IMR-90 (cell line): Measurements from ENCODE around the gene SHOX. TPM values are rescaled to one million over a fixed set of nuclear protein-coding genes. Genes with fewer than 3 reads are reported as not detected.
"Not testable (repeated sequence)": the region's sequence is repeated elsewhere in the genome, so short reads cannot be mapped to it uniquely, and the experiment has no call there.

Source experiments
- ATAC-seq: fragments of 200-7000 bp; cut with Tn5 transposase; 2 replicates; pipeline ENCODE4 v1.9.1; 2020; ENCODE audit warnings: low read depth, mild to moderate bottlenecking, moderate library complexity
- BruUV-seq: library from RNA; stranded (reverse); fragments of 400-500 nt; replicated peaks from 2 replicates; lab custom pipeline; 2021; lab: Mats Ljungman, UMichigan
- CTCF ChIA-PET: fragments of 300-600 bp; formaldehyde crosslinking; extraction: SDS; loops from one replicate; lab custom pipeline; 2021; ENCODE audit warnings: antibody characterized with exemption; lab: Yijun Ruan, JAX
- POLR2A ChIA-PET: fragments of 300-600 bp; sonication (Branson Sonifier 250); formaldehyde crosslinking; loops from one replicate; lab custom pipeline; 2022; ENCODE audit warnings: antibody characterized with exemption; ENCODE audit not compliant: unreplicated experiment; lab: Charles Lee
- DNase-seq: peaks from one replicate; pipeline ENCODE4 v3.0.0; 2013
- H2AFZ ChIP-seq: replicated peaks from 2 replicates; pipeline ENCODE3; 2013; ENCODE audit warnings: low read length, mild to moderate bottlenecking; ENCODE audit not compliant: poor library complexity
- H2AK5ac ChIP-seq: 2 replicates; pipeline ENCODE4 v1.6.1; 2013; ENCODE audit warnings: low read depth, low read length, inconsistent platforms
- H2AK9ac ChIP-seq: replicated peaks from 2 replicates; pipeline ENCODE3; 2013; ENCODE audit warnings: mild to moderate bottlenecking, low read depth, low read length, moderate library complexity; ENCODE audit not compliant: poor library complexity
- H2BK120ac ChIP-seq: 2 replicates; pipeline ENCODE4 v1.6.1; 2013; ENCODE audit warnings: low read depth, low read length, inconsistent platforms
- H2BK15ac ChIP-seq: 3 replicates; pipeline ENCODE4 v1.6.1; 2013; ENCODE audit warnings: low read depth, low read length, inconsistent platforms
- H2BK20ac ChIP-seq: 2 replicates; pipeline ENCODE4 v1.6.1; 2013; ENCODE audit warnings: low read depth, mild to moderate bottlenecking, inconsistent platforms, low read length, moderate library complexity
- H2BK5ac ChIP-seq: 2 replicates; pipeline ENCODE4 v1.6.1; 2013; ENCODE audit warnings: mild to moderate bottlenecking, low read depth, low read length, inconsistent platforms; ENCODE audit not compliant: poor library complexity, severe bottlenecking
- H3K14ac ChIP-seq: replicated peaks from 2 replicates; pipeline ENCODE4 v1.6.1; 2013; ENCODE audit warnings: low read depth, low read length, inconsistent platforms
- H3K18ac ChIP-seq: 2 replicates; pipeline ENCODE4 v1.6.1; 2013; ENCODE audit warnings: low read depth, low read length, control low read depth
- H3K23ac ChIP-seq: 2 replicates; pipeline ENCODE4 v1.6.1; 2013; ENCODE audit warnings: low read depth, low read length, inconsistent platforms
- H3K27ac ChIP-seq: 2 replicates; pipeline ENCODE4 v1.5.1; 2013; ENCODE audit warnings: mild to moderate bottlenecking, control low read depth, low read length; ENCODE audit not compliant: insufficient read depth
- H3K27me3 ChIP-seq: 2 replicates; pipeline ENCODE4 v1.6.1; 2013; ENCODE audit warnings: low read length; ENCODE audit not compliant: control insufficient read depth, insufficient read depth
- H3K36me3 ChIP-seq: 2 replicates; pipeline ENCODE4 v1.6.1; 2013; ENCODE audit warnings: low read length, mixed read lengths; ENCODE audit not compliant: control insufficient read depth, insufficient read depth
- H3K4ac ChIP-seq: 2 replicates; pipeline ENCODE4 v1.6.1; 2013; ENCODE audit warnings: low read depth, low read length, inconsistent platforms
- H3K4me1 ChIP-seq: 2 replicates; pipeline ENCODE4 v1.6.1; 2013; ENCODE audit warnings: low read length, mixed read lengths; ENCODE audit not compliant: control insufficient read depth, insufficient read depth
- H3K4me2 ChIP-seq: 2 replicates; pipeline ENCODE4 v1.6.1; 2013; ENCODE audit warnings: low read depth, mild to moderate bottlenecking, control low read depth, low read length, moderate library complexity
- H3K4me3 ChIP-seq: 2 replicates; pipeline ENCODE4 v1.5.1; 2013; ENCODE audit warnings: low read depth, mild to moderate bottlenecking, control low read depth, low read length, moderate library complexity; ENCODE audit not compliant: insufficient read depth
- H3K56ac ChIP-seq: 2 replicates; pipeline ENCODE4 v1.6.1; 2013; ENCODE audit warnings: low read length, inconsistent platforms; ENCODE audit not compliant: insufficient read depth; ENCODE audit errors: extremely low read depth
- H3K79me1 ChIP-seq, 2 experiments: 2 replicates each; pipeline ENCODE4 v1.6.1; 2013; ENCODE audit warnings: low read length in 2 of 2, inconsistent platforms in 1 of 2, low read depth in 1 of 2
- H3K9ac ChIP-seq: 2 replicates; pipeline ENCODE4 v1.6.1; 2013; ENCODE audit warnings: low read depth, low read length, control low read depth
- H3K9me1 ChIP-seq: 2 replicates; pipeline ENCODE4 v1.6.1; 2013; ENCODE audit warnings: low read length, inconsistent platforms; ENCODE audit not compliant: insufficient read depth
- H3K9me3 ChIP-seq: 2 replicates; pipeline ENCODE4 v1.6.1; 2013; ENCODE audit warnings: low read length; ENCODE audit not compliant: control insufficient read depth, insufficient read depth
- H4K20me1 ChIP-seq: 2 replicates; pipeline ENCODE4 v1.6.1; 2013; ENCODE audit warnings: low read length, inconsistent platforms; ENCODE audit not compliant: insufficient read depth
- H4K5ac ChIP-seq: 2 replicates; pipeline ENCODE4 v1.6.1; 2013; ENCODE audit warnings: mild to moderate bottlenecking, low read depth, low read length, control low read depth
- H4K8ac ChIP-seq, 2 experiments: 2 replicates each; pipeline ENCODE4 v1.6.1; 2013; ENCODE audit warnings: low read depth in 2 of 2, low read length in 2 of 2, control low read depth in 1 of 2, inconsistent platforms in 1 of 2
- H4K91ac ChIP-seq: 2 replicates; pipeline ENCODE4 v1.6.1; 2013; ENCODE audit warnings: low read depth, low read length, inconsistent platforms; ENCODE audit not compliant: insufficient read depth
- CEBPB ChIP-seq: IDR thresholded peaks from 2 replicates; pipeline ENCODE4 v1.6.1; 2012; ENCODE audit warnings: low read depth, low read length, improper control_type of control experiment
- MAFK ChIP-seq: IDR thresholded peaks from 2 replicates; pipeline ENCODE4 v1.6.1; 2012; ENCODE audit warnings: low read depth, low read length, improper control_type of control experiment
- POLR2A ChIP-seq: IDR thresholded peaks from 2 replicates; pipeline ENCODE4 v1.6.1; 2012; ENCODE audit warnings: mild to moderate bottlenecking, low read depth, low read length
- WGBS, 2 experiments: methylation state at CpG; one replicate each; pipeline versions ENCODE4 v1.1.5 to v1.1.7; 2013; ENCODE audit warnings: missing lambda C conversion rate in 2 of 2; ENCODE audit not compliant: insufficient read length in 1 of 2; ENCODE audit errors: extremely low coverage in 2 of 2; 5-methylcytosine and 5-hydroxymethylcytosine counted together
- dilution Hi-C: fragments of 300-500 bp; cut with HindIII; formaldehyde crosslinking; loops from one replicate; pipeline ENCODE4 v1.14.3; 2018; ENCODE audit warnings: low sequenced_read_pairs; ENCODE audit not compliant: unreplicated experiment
- in situ Hi-C: fragments of 300-500 bp; cut with MboI; formaldehyde crosslinking; loops from 3 replicates; pipeline ENCODE4 v1.14.3; 2019; ENCODE audit warnings: low sequenced_read_pairs, inconsistent platforms, mixed read lengths
- intact Hi-C: fragments of 100-400 bp; cut with micrococcal nuclease; formaldehyde crosslinking; loops from 2 replicates; pipeline ENCODE4 v1.10.0; 2022
- polyA plus RNA-seq, 3 experiments: library from polyadenylated mRNA; depleted of rRNA; stranded (reverse); fragments of >200 nt; gene quantifications; 2 replicates each; pipeline ENCODE4 v1.2.3, GENCODE V29; 2012; ENCODE audit warnings: low replicate concordance in 1 of 3
- total RNA-seq: library from RNA; depleted of rRNA; stranded (reverse); fragments of >200 nt; gene quantifications from 2 replicates; pipeline ENCODE4 v1.2.3, GENCODE V29; 2012

The SHOX gene
- total and polyA plus RNA-seq, 2 of the 4 experiments (the other 2 are of a cell fraction): not detected

DNA sequence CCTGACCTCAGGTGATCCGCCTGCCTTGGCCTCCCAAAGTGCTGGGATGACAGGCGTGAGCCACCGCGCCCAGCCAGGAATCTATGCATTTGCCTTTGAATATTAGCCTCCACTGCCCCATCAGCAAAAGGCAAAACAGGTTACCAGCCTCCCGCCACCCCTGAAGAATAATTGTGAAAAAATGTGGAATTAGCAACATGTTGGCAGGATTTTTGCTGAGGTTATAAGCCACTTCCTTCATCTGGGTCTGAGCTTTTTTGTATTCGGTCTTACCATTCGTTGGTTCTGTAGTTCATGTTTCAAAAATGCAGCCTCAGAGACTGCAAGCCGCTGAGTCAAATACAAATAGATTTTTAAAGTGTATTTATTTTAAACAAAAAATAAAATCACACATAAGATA lies 44.2 kb upstream of the SHOX start:
- Histone ChIP-seq H3K14ac (no peak overlapping the region), H2BK20ac (no peak overlapping the region), H3K56ac (no peak overlapping the region), H3K4me2 (no peak overlapping the region), H3K9me3 (peaks cover 17% of the 10 kb centered on the region), H3K27me3 (no peaks in the 10 kb centered on the region), H3K9me1 (no peaks in the 10 kb centered on the region), H2BK5ac (no peak overlapping the region), H4K8ac (no peak overlapping the region), H3K4me1 (no peaks in the 10 kb centered on the region), H2AFZ (no peak overlapping the region), H2BK15ac (no peak overlapping the region), H4K5ac (no peak overlapping the region), H3K4me3 (no peak overlapping the region), H2AK5ac (no peak overlapping the region), H2AK9ac (no peak overlapping the region), H4K20me1 (no peaks in the 10 kb centered on the region), H4K91ac (no peak overlapping the region), H3K27ac (no peak overlapping the region), H3K23ac (no peak overlapping the region), H3K9ac (no peak overlapping the region), H2BK120ac (no peak overlapping the region), H3K79me1 (no peaks in the 10 kb centered on the region), H3K18ac (no peak overlapping the region), H3K4ac (no peak overlapping the region), H3K36me3 (no peaks in the 10 kb centered on the region)
- TF ChIP-seq CEBPB (no peak), POLR2A (no peak), MAFK (no peak)
- ChIA-PET CTCF (no interaction called here), POLR2A (no interaction called here)
- ATAC-seq (no peak), DNase-seq (no peak)
- dilution Hi-C loops (no loop called here), intact Hi-C loops (no loop called here), in situ Hi-C loops (no loop called here)
- no TSS peak for BruUV-seq
- WGBS, 2 experiments: no CpG with 5 or more reads among the region's 8 CpGs

GRCh38 chrX:589261-589660 lies 41.3 kb upstream of the SHOX start:
- H3K79me1 ChIP-seq, CTCF ChIA-PET, H3K4me1 ChIP-seq, H2BK5ac ChIP-seq, dilution Hi-C loops, H3K18ac ChIP-seq, H2AFZ ChIP-seq, ATAC-seq, H4K20me1 ChIP-seq, H4K91ac ChIP-seq, H3K23ac ChIP-seq, intact Hi-C loops, H2BK120ac ChIP-seq, DNase-seq, BruUV-seq, H4K8ac ChIP-seq, H3K56ac ChIP-seq, H3K14ac ChIP-seq, H2AK9ac ChIP-seq, H3K4me2 ChIP-seq, POLR2A ChIA-PET, H3K4me3 ChIP-seq, H2BK20ac ChIP-seq, H4K5ac ChIP-seq, H2AK5ac ChIP-seq, H3K9me1 ChIP-seq, H3K36me3 ChIP-seq, H2BK15ac ChIP-seq, H3K27me3 ChIP-seq, in situ Hi-C loops, H3K27ac ChIP-seq, H3K9ac ChIP-seq, H3K4ac ChIP-seq: not testable (repeated sequence)
- 74% methylated on average over 8 of the region's 20 CpGs; no CpG with 5 or more reads in 1 of the 2 experiments for WGBS, 2 experiments
- H3K9me3 ChIP-seq: peaks cover 17% of the 10 kb centered on the region
